Spleen (tissue), 11 donors: ENCODE data around the gene GRID2. TPM values are rescaled to one million over a fixed set of nuclear protein-coding genes. Genes with fewer than 3 reads are reported as not detected.

Source experiments
- DNase-seq: peaks from one replicate; pipeline ENCODE4 v3.0.0-alpha.2; 2020
- H3K27ac ChIP-seq, 8 donors: fragments of 200-600 bp; sonication (generic) in 7 of 8; 1 replicate in 4 of 8; 2 replicates in 4 of 8; pipeline versions ENCODE4 v1.5.0 to v1.8.0; 2016 to 2021; ENCODE audit warnings: inconsistent platforms in 4 of 8, mild to moderate bottlenecking in 4 of 8, moderate library complexity in 1 of 8
- H3K27me3 ChIP-seq, 7 donors: fragments of 200-600 bp; sonication (generic) in 6 of 7; replicated peaks in 1 of 7; 1 replicate in 4 of 7; 2 replicates in 3 of 7; pipeline versions ENCODE4 v1.5.0 to v1.8.0; 2016 to 2021; ENCODE audit warnings: inconsistent platforms in 3 of 7, mild to moderate bottlenecking in 1 of 7
- H3K36me3 ChIP-seq, 6 donors: fragments of 200-600 bp; sonication (generic) in 5 of 6; 1 replicate in 4 of 6; 2 replicates in 2 of 6; pipeline versions ENCODE4 v1.5.0 to v1.8.0; 2016 to 2021; ENCODE audit warnings: inconsistent platforms in 2 of 6
- H3K4me1 ChIP-seq, 6 donors: fragments of 200-600 bp; sonication (generic) in 5 of 6; 1 replicate in 3 of 6; 2 replicates in 3 of 6; pipeline versions ENCODE4 v1.5.0 to v1.8.0; 2016 to 2021; ENCODE audit warnings: inconsistent platforms in 3 of 6
- H3K4me3 ChIP-seq, 8 donors: fragments of 200-600 bp; sonication (generic) in 7 of 8; 1 replicate in 4 of 8; 2 replicates in 4 of 8; pipeline versions ENCODE4 v1.5.0 to v1.8.0; 2016 to 2021; ENCODE audit warnings: inconsistent platforms in 4 of 8, mild to moderate bottlenecking in 4 of 8, moderate library complexity in 2 of 8
- H3K9me3 ChIP-seq, 8 donors: fragments of 200-600 bp; sonication (generic) in 7 of 8; 1 replicate in 4 of 8; 2 replicates in 4 of 8; pipeline versions ENCODE4 v1.5.0 to v1.8.0; 2016 to 2021; ENCODE audit warnings: inconsistent platforms in 4 of 8
- POLR2A ChIP-seq, 3 donors: fragments of 450-650 bp; IDR thresholded peaks; one replicate each; pipeline ENCODE4 v1.5.1; 2017; ENCODE audit warnings: antibody characterized with exemption in 3 of 3, mild to moderate bottlenecking in 1 of 3
- POLR2AphosphoS5 ChIP-seq, 3 donors: sonication (generic); formaldehyde crosslinking; IDR thresholded peaks; one replicate each; pipeline ENCODE4 v1.5.1; 2017; ENCODE audit warnings: antibody characterized with exemption in 3 of 3
- whole genome bisulfite sequencing, 5 donors: extraction: QIAGEN DNeasy Blood & Tissue Kit in 3 of 5; methylation state at CpG; one replicate each; pipeline versions ENCODE4 v1.1.5 to v1.1.7; 2013 to 2018; 5-methylcytosine and 5-hydroxymethylcytosine counted together
- intact Hi-C: fragments of 100-400 bp; cut with DNase I; formaldehyde crosslinking; loops from one replicate; pipeline ENCODE4 v1.15.0; 2023; ENCODE audit warnings: low total_unique reads
- polyA plus RNA-seq, 3 donors: library from polyadenylated mRNA; stranded (reverse); fragments of 200-250 nt; gene quantifications; one replicate each; pipeline ENCODE4 v1.2.1, GENCODE V29; 2013
- total RNA-seq, 7 donors: library from RNA; depleted of rRNA in 3 of 7; stranded (reverse); fragments of >200 nt in 3 of 7; fragmentation: NEBNext Ultra II Directional in 4 of 7; extraction: Animal tissue kit (Norgen Biotek cat#: 25700) in 4 of 7; gene quantifications; one replicate each; pipeline versions ENCODE4 v1.1.0 to v1.2.1, GENCODE V29; 2016 to 2021
- TF ChIP-seq, protein P1 (sequence below), 11 experiments: fragments of 200-600 bp in 7 of 11; fragments of 450-650 bp in 4 of 11; sonication (generic) in 4 of 11; IDR thresholded peaks in 8 of 11; conservative IDR thresholded peaks in 3 of 11; 1 replicate in 7 of 11; 2 replicates in 4 of 11; pipeline versions ENCODE4 v1.4.0 to v1.8.0; 2016 to 2021; ENCODE audit warnings: antibody characterized with exemption in 11 of 11, inconsistent platforms in 4 of 11, mild to moderate bottlenecking in 1 of 11
- donor health status: healthy with polysubstance abuse.
- donor health status: DM: no; HTN: no; CAD: no; lungs with moderate emphysema.
- donor health status: DM: no; HTN: no; CAD: no.
- donor health status: Bipolar disorder and iron deficiency.
- donor health status: healthy.
- donor health status: DM: no; HTN: no; CAD: no.
- donor health status: DM: yes; HTN: yes; CAD: no.

The GRID2 gene
- total and polyA plus RNA-seq, 10 donors = 0.03 to 0.92 (median 0.22) TPM; not detected in 4

DNA sequence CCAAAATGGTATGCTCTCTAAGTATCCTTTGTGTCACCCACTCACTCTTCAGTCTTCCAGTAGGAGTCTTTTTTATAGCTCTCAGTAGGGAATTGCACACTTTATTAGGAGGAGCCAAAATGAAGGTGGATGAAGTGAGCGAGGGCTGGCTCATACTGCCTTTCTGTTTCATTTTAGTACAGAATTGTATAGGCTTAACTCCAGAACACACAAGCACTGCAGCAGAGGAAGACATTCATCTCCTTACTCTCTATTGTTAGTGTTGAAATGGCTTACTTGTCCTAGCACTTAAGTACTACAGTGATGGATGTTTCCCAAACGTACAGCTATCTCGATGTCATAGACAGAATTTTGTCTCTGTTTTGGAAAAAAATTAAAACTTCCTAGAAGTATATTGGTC lies 1197.5 kb downstream of the GRID2 start:
- intact Hi-C loops = no loop called here
- Histone ChIP-seq H3K9me3 (no peaks in the 10 kb centered on the region), H3K27ac (no peak overlapping the region), H3K36me3 (no peaks in the 10 kb centered on the region), H3K4me1 (no peaks in the 10 kb centered on the region), H3K27me3 (no peaks in the 10 kb centered on the region), H3K4me3 (no peak overlapping the region)
- 59 to 73% (median 63%) methylated on average over 3 of the region's 3 CpGs for WGBS, 5 donors
- no peak for TF ChIP-seq POLR2A (IDR thresholded peaks at IDR 0.05)
- TF ChIP-seq, protein P1, sequence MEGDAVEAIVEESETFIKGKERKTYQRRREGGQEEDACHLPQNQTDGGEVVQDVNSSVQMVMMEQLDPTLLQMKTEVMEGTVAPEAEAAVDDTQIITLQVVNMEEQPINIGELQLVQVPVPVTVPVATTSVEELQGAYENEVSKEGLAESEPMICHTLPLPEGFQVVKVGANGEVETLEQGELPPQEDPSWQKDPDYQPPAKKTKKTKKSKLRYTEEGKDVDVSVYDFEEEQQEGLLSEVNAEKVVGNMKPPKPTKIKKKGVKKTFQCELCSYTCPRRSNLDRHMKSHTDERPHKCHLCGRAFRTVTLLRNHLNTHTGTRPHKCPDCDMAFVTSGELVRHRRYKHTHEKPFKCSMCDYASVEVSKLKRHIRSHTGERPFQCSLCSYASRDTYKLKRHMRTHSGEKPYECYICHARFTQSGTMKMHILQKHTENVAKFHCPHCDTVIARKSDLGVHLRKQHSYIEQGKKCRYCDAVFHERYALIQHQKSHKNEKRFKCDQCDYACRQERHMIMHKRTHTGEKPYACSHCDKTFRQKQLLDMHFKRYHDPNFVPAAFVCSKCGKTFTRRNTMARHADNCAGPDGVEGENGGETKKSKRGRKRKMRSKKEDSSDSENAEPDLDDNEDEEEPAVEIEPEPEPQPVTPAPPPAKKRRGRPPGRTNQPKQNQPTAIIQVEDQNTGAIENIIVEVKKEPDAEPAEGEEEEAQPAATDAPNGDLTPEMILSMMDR (IDR thresholded peaks at IDR 0.05 in 8 of 11, conservative IDR thresholded peaks at IDR 0.05 in 3 of 11) = no peak
- DNase-seq = no peak

DNA sequence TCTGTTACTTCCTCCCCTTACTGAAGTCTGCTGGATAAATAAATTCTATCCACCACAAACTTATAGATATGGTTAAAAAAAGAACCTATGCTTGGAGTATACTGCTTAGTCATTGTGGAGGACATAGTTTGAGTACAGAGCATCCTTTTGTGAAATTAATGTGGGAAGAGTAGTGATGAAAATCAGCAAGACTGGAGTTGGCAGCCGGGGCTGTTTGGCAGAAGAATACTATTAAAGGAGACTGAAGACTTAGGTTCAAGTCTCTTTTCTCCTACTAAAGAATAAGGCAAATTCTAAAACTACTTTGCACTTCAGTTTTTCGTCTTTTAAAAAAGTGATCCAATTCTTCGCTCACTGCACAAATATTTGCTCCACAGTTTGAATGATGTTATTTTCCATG lies 1198.2 kb downstream of the GRID2 start:
- no peaks in the 10 kb centered on the region for H3K4me1 ChIP-seq
- 79 to 89% (median 86%) methylated on average over 3 of the region's 3 CpGs for WGBS, 5 donors
- no peak for DNase-seq
- intact Hi-C loops = no loop called here
- no peaks in the 10 kb centered on the region for H3K27me3 ChIP-seq
- no peak overlapping the region for H3K27ac ChIP-seq
- H3K9me3 ChIP-seq = no peaks in the 10 kb centered on the region
- no peak overlapping the region for H3K4me3 ChIP-seq
- no peaks in the 10 kb centered on the region for H3K36me3 ChIP-seq
- TF ChIP-seq POLR2A (IDR thresholded peaks at IDR 0.05) (no peak), POLR2AphosphoS5 (IDR thresholded peaks at IDR 0.05) (no peak)
- TF ChIP-seq, protein P1 (IDR thresholded peaks at IDR 0.05 in 8 of 11, conservative IDR thresholded peaks at IDR 0.05 in 3 of 11) = no peak

DNA sequence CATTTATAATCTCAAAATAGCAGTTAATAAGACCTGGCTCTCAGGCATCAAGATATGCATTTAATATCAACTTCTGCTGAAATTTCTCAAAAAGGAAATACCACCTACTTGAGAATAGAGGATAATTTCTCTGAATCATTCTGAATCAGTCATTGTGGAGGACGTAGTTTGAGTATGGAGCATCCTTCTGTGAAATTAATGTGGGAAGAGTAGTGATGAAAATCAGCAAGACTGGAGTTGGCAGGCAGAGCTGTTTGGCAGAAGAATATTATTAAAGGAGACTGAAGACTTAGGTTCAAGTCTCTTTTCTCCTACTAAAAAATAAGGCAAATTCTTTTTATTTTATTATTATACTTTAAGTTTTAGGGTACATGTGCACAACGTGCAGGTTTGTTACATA lies 1199.2 kb downstream of the GRID2 start:
- no peaks in the 10 kb centered on the region for H3K27me3 ChIP-seq
- no peak for DNase-seq
- no peaks in the 10 kb centered on the region for H3K4me1 ChIP-seq
- 75 to 88% (median 83%) methylated on average over 2 of the region's 2 CpGs for WGBS, 5 donors
- no peaks in the 10 kb centered on the region for H3K36me3 ChIP-seq
- no peak for TF ChIP-seq POLR2A (IDR thresholded peaks at IDR 0.05)
- H3K9me3 ChIP-seq = no peaks in the 10 kb centered on the region
- intact Hi-C loops = no loop called here
- no peak overlapping the region for H3K4me3 ChIP-seq
- no peak overlapping the region for H3K27ac ChIP-seq

DNA sequence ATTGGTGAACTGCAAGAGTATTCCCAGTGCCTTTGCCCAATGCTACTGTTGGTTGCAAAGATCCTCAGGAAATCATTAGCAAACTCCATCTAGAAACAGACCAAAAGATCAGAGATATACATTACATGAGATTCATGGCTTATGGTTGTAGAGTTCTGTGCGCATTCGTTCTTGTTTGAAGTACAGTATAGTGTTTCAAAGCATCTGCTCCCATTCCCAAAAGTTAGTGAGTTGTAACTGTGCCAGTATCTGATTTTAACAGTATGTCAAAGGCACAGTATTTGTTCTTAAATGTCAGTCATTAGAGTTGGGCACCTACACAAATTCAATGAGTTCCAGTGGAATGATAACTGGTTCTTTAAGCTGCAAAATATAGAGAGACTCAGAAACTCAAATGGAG lies 1210.1 kb downstream of the GRID2 start:
- no peak for DNase-seq
- Histone ChIP-seq H3K27me3 (no peaks in the 10 kb centered on the region), H3K27ac (no peak overlapping the region), H3K4me3 (no peak overlapping the region), H3K36me3 (no peaks in the 10 kb centered on the region), H3K9me3 (no peaks in the 10 kb centered on the region), H3K4me1 (no peaks in the 10 kb centered on the region)
- 86 to 100% (median 94%) methylated on average over 2 of the region's 2 CpGs for WGBS, 5 donors
- intact Hi-C loops = no loop called here
- TF ChIP-seq POLR2A (IDR thresholded peaks at IDR 0.05) (no peak), POLR2AphosphoS5 (IDR thresholded peaks at IDR 0.05) (no peak)
- TF ChIP-seq, protein P1 (IDR thresholded peaks at IDR 0.05 in 8 of 11, conservative IDR thresholded peaks at IDR 0.05 in 3 of 11) = no peak

DNA sequence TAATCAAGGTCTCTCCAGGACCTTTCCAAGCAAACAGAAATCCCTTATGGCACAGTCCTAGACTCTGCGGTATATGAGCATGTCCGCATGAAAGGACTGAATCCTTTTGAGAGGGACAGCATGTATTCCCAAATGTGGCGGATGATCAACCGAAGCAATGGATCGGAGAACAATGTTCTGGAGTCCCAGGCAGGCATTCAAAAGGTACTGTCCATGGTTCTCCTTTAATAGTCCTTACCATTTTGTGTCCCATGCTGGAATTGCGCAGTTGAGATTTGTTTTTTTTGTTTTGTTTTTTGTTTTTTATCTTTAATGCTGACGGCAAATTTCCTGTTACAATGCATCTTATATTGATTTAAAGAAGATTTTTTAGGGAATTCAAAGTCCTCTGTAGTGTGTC lies 1211.4 kb downstream of the GRID2 start:
- TF ChIP-seq POLR2AphosphoS5 (IDR thresholded peaks at IDR 0.05) (no peak), POLR2A (IDR thresholded peaks at IDR 0.05) (no peak)
- TF ChIP-seq, protein P1 (IDR thresholded peaks at IDR 0.05 in 8 of 11, conservative IDR thresholded peaks at IDR 0.05 in 3 of 11) = no peak
- WGBS, 5 donors = 90 to 97% (median 95%) methylated on average over 7 of the region's 7 CpGs

More for the DNA sequence above, 1211.4 kb downstream of the GRID2 start:
- no peaks in the 10 kb centered on the region for H3K27me3 ChIP-seq
- H3K36me3 ChIP-seq = no peaks in the 10 kb centered on the region
- H3K27ac ChIP-seq = no peak overlapping the region
- no peak overlapping the region for H3K4me3 ChIP-seq
- intact Hi-C loops = no loop called here
- H3K9me3 ChIP-seq = peaks cover 0 to 2% (median 0%) of the 10 kb centered on the region in 8 donors
- H3K4me1 ChIP-seq = no peaks in the 10 kb centered on the region
- no peak for DNase-seq
